Cardiac muscle cell (in vitro differentiated cells and primary cell): ENCODE measurements around the gene SLC25A51. TPM values are rescaled to one million over a fixed set of nuclear protein-coding genes. Genes with fewer than 3 reads are reported as not detected.

Experiments used
- DNase-seq, 2 donors: peaks; one replicate each; pipeline versions ENCODE4 v3.0.0 to v3.0.0-alpha.2; 2010 to 2017; ENCODE audit warnings: low read depth in 1 of 2, low spot score in 1 of 2
- H3K27ac ChIP-seq: fragments of 200-600 bp; sonication (generic); 2 replicates; pipeline ENCODE4 v1.5.1; 2016
- H3K27me3 ChIP-seq: fragments of 200-600 bp; sonication (generic); 2 replicates; pipeline ENCODE4 v1.6.0; 2016; ENCODE audit warnings: control low read depth
- H3K36me3 ChIP-seq: fragments of 200-600 bp; sonication (generic); 2 replicates; pipeline ENCODE4 v1.5.1; 2016; ENCODE audit warnings: control low read depth
- H3K4me1 ChIP-seq: fragments of 200-600 bp; sonication (generic); 2 replicates; pipeline ENCODE4 v1.8.1; 2017; ENCODE audit warnings: low read depth, mild to moderate bottlenecking, mixed run types
- H3K4me3 ChIP-seq: fragments of 200-600 bp; sonication (generic); 2 replicates; pipeline ENCODE4 v1.5.1; 2016; ENCODE audit warnings: mild to moderate bottlenecking
- H3K9me3 ChIP-seq: fragments of 200-600 bp; sonication (generic); 2 replicates; pipeline ENCODE4 v1.5.1; 2017; ENCODE audit warnings: low read depth, mild to moderate bottlenecking, control low read depth
- CTCF ChIP-seq: IDR thresholded peaks from 2 replicates; pipeline ENCODE4 v1.5.1; 2012; ENCODE audit warnings: low read depth, mild to moderate bottlenecking, low read length
- polyA plus RNA-seq: library from polyadenylated mRNA; unstranded; fragments of >200 nt; fragmentation: Nextera tagmentation; extraction: Ambion mirVana; gene quantifications from 2 replicates; pipeline ENCODE4 v1.2.1, GENCODE V29; 2016
- total RNA-seq: library from RNA; depleted of rRNA; stranded (reverse); fragments of >200 nt; gene quantifications from 2 replicates; pipeline ENCODE4 v1.2.3, GENCODE V29; 2016

The SLC25A51 gene
- total and polyA plus RNA-seq, 2 experiments from 2014 or later, result 14.1 to 21.1 TPM

- no peaks in the 10 kb centered on the region for H3K9me3 ChIP-seq
These were observed 47.4 kb downstream of the SLC25A51 start for GRCh38 chr9:37856551-37856950.

GRCh38 chr9:37852222-37852621 is 51.7 kb downstream of the SLC25A51 start:
- Histone ChIP-seq H3K4me1 (no peaks in the 10 kb centered on the region), H3K36me3 (peaks cover 3% of the 10 kb centered on the region), H3K27ac (no peak overlapping the region), H3K9me3 (no peaks in the 10 kb centered on the region), H3K4me3 (no peak overlapping the region), H3K27me3 (no peaks in the 10 kb centered on the region)
- TF ChIP-seq CTCF, result no peak
- no peak for DNase-seq

More at GRCh38 chr9:37856551-37856950, 47.4 kb downstream of the SLC25A51 start:
- TF ChIP-seq CTCF, result no peak
- Histone ChIP-seq H3K27me3 (no peaks in the 10 kb centered on the region), H3K4me1 (no peaks in the 10 kb centered on the region), H3K27ac (no peak overlapping the region), H3K36me3 (peaks cover 21% of the 10 kb centered on the region), H3K4me3 (no peak overlapping the region)
- no peak for DNase-seq

GRCh38 chr9:37840560-37841194 is 63.2 kb downstream of the SLC25A51 start:
- no peaks in the 10 kb centered on the region for H3K9me3 ChIP-seq
- H3K4me3 ChIP-seq, result no peak overlapping the region
- TF ChIP-seq CTCF, result no peak
- no peaks in the 10 kb centered on the region for H3K27me3 ChIP-seq
- peaks cover 8% of the 10 kb centered on the region for H3K4me1 ChIP-seq
- H3K36me3 ChIP-seq, result no peaks in the 10 kb centered on the region
- DNase-seq, result peak in 1 of 2 donors; percentile 83
- H3K27ac ChIP-seq, result no peak overlapping the region

- Histone ChIP-seq H3K36me3 (no peaks in the 10 kb centered on the region), H3K4me1 (peaks cover 8% of the 10 kb centered on the region), H3K4me3 (no peak overlapping the region), H3K9me3 (no peaks in the 10 kb centered on the region), H3K27ac (no peak overlapping the region), H3K27me3 (no peaks in the 10 kb centered on the region)
- DNase-seq, result peak in 1 of 2 donors; percentile 61
- no peak for TF ChIP-seq CTCF
These were observed 64.1 kb downstream of the SLC25A51 start for GRCh38 chr9:37839496-37840461.

Other genes starting within 250 kb of the SLC25A51 start
- 4.1 and 4.5 TPM in 2 replicates for gene TRMT10B, start 150.3 kb downstream of the SLC25A51 start, total RNA-seq
- gene TRMT10B, start 150.3 kb downstream of the SLC25A51 start, polyA plus RNA-seq, result 8.8 and 12.5 TPM in 2 replicates
- gene EXOSC3, start 119.1 kb downstream of the SLC25A51 start, total RNA-seq, result 51.6 and 55.2 TPM in 2 replicates
- 38.0 and 48.0 TPM in 2 replicates for gene EXOSC3, start 119.1 kb downstream of the SLC25A51 start, polyA plus RNA-seq
- gene DCAF10, start 103.3 kb downstream of the SLC25A51 start, total RNA-seq, result 19.6 and 23.1 TPM in 2 replicates
- gene DCAF10, start 103.3 kb downstream of the SLC25A51 start, polyA plus RNA-seq, result 22.9 and 25.2 TPM in 2 replicates
- 36.0 and 46.9 TPM in 2 replicates for gene SHB, start 165.1 kb upstream of the SLC25A51 start, total RNA-seq
- gene SHB, start 165.1 kb upstream of the SLC25A51 start, polyA plus RNA-seq, result 28.2 and 32.4 TPM in 2 replicates